IMR-90 (cell line): ENCODE measurements around the gene UST. TPM values are rescaled to one million over a fixed set of nuclear protein-coding genes. Genes with fewer than 3 reads are reported as not detected.
A peak's percentile ranks its signal among the peaks of the same experiment; 100 is the strongest.

Experiments used
- ATAC-seq: fragments of 200-7000 bp; cut with Tn5 transposase; 2 replicates; pipeline ENCODE4 v1.9.1; 2020; ENCODE audit warnings: low read depth, mild to moderate bottlenecking, moderate library complexity
- BruUV-seq: library from RNA; stranded (reverse); fragments of 400-500 nt; replicated peaks from 2 replicates; lab custom pipeline; 2021; lab: Mats Ljungman, UMichigan
- CTCF ChIA-PET: fragments of 300-600 bp; formaldehyde crosslinking; extraction: SDS; loops from one replicate; lab custom pipeline; 2021; ENCODE audit warnings: antibody characterized with exemption; lab: Yijun Ruan, JAX
- POLR2A ChIA-PET: fragments of 300-600 bp; sonication (Branson Sonifier 250); formaldehyde crosslinking; loops from one replicate; lab custom pipeline; 2022; ENCODE audit warnings: antibody characterized with exemption; ENCODE audit not compliant: unreplicated experiment; lab: Charles Lee
- DNase-seq: peaks from one replicate; pipeline ENCODE4 v3.0.0; 2013
- H2AFZ ChIP-seq: replicated peaks from 2 replicates; pipeline ENCODE3; 2013; ENCODE audit warnings: low read length, mild to moderate bottlenecking; ENCODE audit not compliant: poor library complexity
- H2AK5ac ChIP-seq: 2 replicates; pipeline ENCODE4 v1.6.1; 2013; ENCODE audit warnings: low read depth, low read length, inconsistent platforms
- H2AK9ac ChIP-seq: replicated peaks from 2 replicates; pipeline ENCODE3; 2013; ENCODE audit warnings: mild to moderate bottlenecking, low read depth, low read length, moderate library complexity; ENCODE audit not compliant: poor library complexity
- H2BK120ac ChIP-seq: 2 replicates; pipeline ENCODE4 v1.6.1; 2013; ENCODE audit warnings: low read depth, low read length, inconsistent platforms
- H2BK15ac ChIP-seq: 3 replicates; pipeline ENCODE4 v1.6.1; 2013; ENCODE audit warnings: low read depth, low read length, inconsistent platforms
- H2BK20ac ChIP-seq: 2 replicates; pipeline ENCODE4 v1.6.1; 2013; ENCODE audit warnings: low read depth, mild to moderate bottlenecking, inconsistent platforms, low read length, moderate library complexity
- H2BK5ac ChIP-seq: 2 replicates; pipeline ENCODE4 v1.6.1; 2013; ENCODE audit warnings: mild to moderate bottlenecking, low read depth, low read length, inconsistent platforms; ENCODE audit not compliant: poor library complexity, severe bottlenecking
- H3K14ac ChIP-seq: replicated peaks from 2 replicates; pipeline ENCODE4 v1.6.1; 2013; ENCODE audit warnings: low read depth, low read length, inconsistent platforms
- H3K18ac ChIP-seq: 2 replicates; pipeline ENCODE4 v1.6.1; 2013; ENCODE audit warnings: low read depth, low read length, control low read depth
- H3K23ac ChIP-seq: 2 replicates; pipeline ENCODE4 v1.6.1; 2013; ENCODE audit warnings: low read depth, low read length, inconsistent platforms
- H3K27ac ChIP-seq: 2 replicates; pipeline ENCODE4 v1.5.1; 2013; ENCODE audit warnings: mild to moderate bottlenecking, control low read depth, low read length; ENCODE audit not compliant: insufficient read depth
- H3K27me3 ChIP-seq: 2 replicates; pipeline ENCODE4 v1.6.1; 2013; ENCODE audit warnings: low read length; ENCODE audit not compliant: control insufficient read depth, insufficient read depth
- H3K36me3 ChIP-seq: 2 replicates; pipeline ENCODE4 v1.6.1; 2013; ENCODE audit warnings: low read length, mixed read lengths; ENCODE audit not compliant: control insufficient read depth, insufficient read depth
- H3K4ac ChIP-seq: 2 replicates; pipeline ENCODE4 v1.6.1; 2013; ENCODE audit warnings: low read depth, low read length, inconsistent platforms
- H3K4me1 ChIP-seq: 2 replicates; pipeline ENCODE4 v1.6.1; 2013; ENCODE audit warnings: low read length, mixed read lengths; ENCODE audit not compliant: control insufficient read depth, insufficient read depth
- H3K4me2 ChIP-seq: 2 replicates; pipeline ENCODE4 v1.6.1; 2013; ENCODE audit warnings: low read depth, mild to moderate bottlenecking, control low read depth, low read length, moderate library complexity
- H3K4me3 ChIP-seq: 2 replicates; pipeline ENCODE4 v1.5.1; 2013; ENCODE audit warnings: low read depth, mild to moderate bottlenecking, control low read depth, low read length, moderate library complexity; ENCODE audit not compliant: insufficient read depth
- H3K56ac ChIP-seq: 2 replicates; pipeline ENCODE4 v1.6.1; 2013; ENCODE audit warnings: low read length, inconsistent platforms; ENCODE audit not compliant: insufficient read depth; ENCODE audit errors: extremely low read depth
- H3K79me1 ChIP-seq, 2 experiments: 2 replicates each; pipeline ENCODE4 v1.6.1; 2013; ENCODE audit warnings: low read length in 2 of 2, inconsistent platforms in 1 of 2, low read depth in 1 of 2
- H3K9ac ChIP-seq: 2 replicates; pipeline ENCODE4 v1.6.1; 2013; ENCODE audit warnings: low read depth, low read length, control low read depth
- H3K9me1 ChIP-seq: 2 replicates; pipeline ENCODE4 v1.6.1; 2013; ENCODE audit warnings: low read length, inconsistent platforms; ENCODE audit not compliant: insufficient read depth
- H3K9me3 ChIP-seq: 2 replicates; pipeline ENCODE4 v1.6.1; 2013; ENCODE audit warnings: low read length; ENCODE audit not compliant: control insufficient read depth, insufficient read depth
- H4K20me1 ChIP-seq: 2 replicates; pipeline ENCODE4 v1.6.1; 2013; ENCODE audit warnings: low read length, inconsistent platforms; ENCODE audit not compliant: insufficient read depth
- H4K5ac ChIP-seq: 2 replicates; pipeline ENCODE4 v1.6.1; 2013; ENCODE audit warnings: mild to moderate bottlenecking, low read depth, low read length, control low read depth
- H4K8ac ChIP-seq, 2 experiments: 2 replicates each; pipeline ENCODE4 v1.6.1; 2013; ENCODE audit warnings: low read depth in 2 of 2, low read length in 2 of 2, control low read depth in 1 of 2, inconsistent platforms in 1 of 2
- H4K91ac ChIP-seq: 2 replicates; pipeline ENCODE4 v1.6.1; 2013; ENCODE audit warnings: low read depth, low read length, inconsistent platforms; ENCODE audit not compliant: insufficient read depth
- BHLHE40 ChIP-seq: fragments of 150-350 bp; IDR thresholded peaks from 2 replicates; pipeline ENCODE4 v1.6.1; 2016; ENCODE audit warnings: mild to moderate bottlenecking, low read depth, low read length
- CTCF ChIP-seq: conservative IDR thresholded peaks from 2 replicates; pipeline ENCODE4 v1.5.1; 2012; ENCODE audit warnings: mild to moderate bottlenecking, low read depth, low read length, improper control_type of control experiment
- ELK1 ChIP-seq: fragments of 150-350 bp; IDR thresholded peaks from 2 replicates; pipeline ENCODE4 v1.6.1; 2016; ENCODE audit warnings: low read depth, mild to moderate bottlenecking, low read length, moderate library complexity, borderline replicate concordance
- FOS ChIP-seq: fragments of 150-350 bp; IDR thresholded peaks from 2 replicates; pipeline ENCODE4 v1.6.1; 2016; ENCODE audit warnings: low read depth, low read length
- MAFK ChIP-seq: IDR thresholded peaks from 2 replicates; pipeline ENCODE4 v1.6.1; 2012; ENCODE audit warnings: low read depth, low read length, improper control_type of control experiment
- MAZ ChIP-seq: IDR thresholded peaks from 2 replicates; pipeline ENCODE4 v1.6.1; 2012; ENCODE audit warnings: low read depth, mild to moderate bottlenecking, low read length, improper control_type of control experiment, moderate library complexity, borderline replicate concordance
- POLR2A ChIP-seq: IDR thresholded peaks from 2 replicates; pipeline ENCODE4 v1.6.1; 2012; ENCODE audit warnings: mild to moderate bottlenecking, low read depth, low read length
- RCOR1 ChIP-seq: IDR thresholded peaks from 2 replicates; pipeline ENCODE4 v1.6.1; 2012; ENCODE audit warnings: mild to moderate bottlenecking, low read length, improper control_type of control experiment; ENCODE audit not compliant: insufficient replicate concordance
- RFX5 ChIP-seq: IDR thresholded peaks from 2 replicates; pipeline ENCODE4 v1.8.0; 2012; ENCODE audit warnings: low read depth, mild to moderate bottlenecking, low read length, moderate library complexity
- SMC3 ChIP-seq: fragments of 150-350 bp; IDR thresholded peaks from 2 replicates; pipeline ENCODE4 v1.6.1; 2016; ENCODE audit warnings: low read depth, mild to moderate bottlenecking, antibody characterized with exemption, low read length, moderate library complexity
- WGBS, 2 experiments: methylation state at CpG; one replicate each; pipeline versions ENCODE4 v1.1.5 to v1.1.7; 2013; ENCODE audit warnings: missing lambda C conversion rate in 2 of 2; ENCODE audit not compliant: insufficient read length in 1 of 2; ENCODE audit errors: extremely low coverage in 2 of 2; 5-methylcytosine and 5-hydroxymethylcytosine counted together
- dilution Hi-C: fragments of 300-500 bp; cut with HindIII; formaldehyde crosslinking; loops from one replicate; pipeline ENCODE4 v1.14.3; 2018; ENCODE audit warnings: low sequenced_read_pairs; ENCODE audit not compliant: unreplicated experiment
- in situ Hi-C: fragments of 300-500 bp; cut with MboI; formaldehyde crosslinking; loops from 3 replicates; pipeline ENCODE4 v1.14.3; 2019; ENCODE audit warnings: low sequenced_read_pairs, inconsistent platforms, mixed read lengths
- intact Hi-C: fragments of 100-400 bp; cut with micrococcal nuclease; formaldehyde crosslinking; loops from 2 replicates; pipeline ENCODE4 v1.10.0; 2022
- polyA plus RNA-seq, 3 experiments: library from polyadenylated mRNA; depleted of rRNA; stranded (reverse); fragments of >200 nt; gene quantifications; 2 replicates each; pipeline ENCODE4 v1.2.3, GENCODE V29; 2012; ENCODE audit warnings: low replicate concordance in 1 of 3
- total RNA-seq: library from RNA; depleted of rRNA; stranded (reverse); fragments of >200 nt; gene quantifications from 2 replicates; pipeline ENCODE4 v1.2.3, GENCODE V29; 2012

Gene UST
- total and polyA plus RNA-seq, 2 of the 4 experiments (the other 2 are of a cell fraction), result 7.7 to 13.8 TPM

- no peak overlapping the region for H2BK15ac ChIP-seq
- no peak overlapping the region for H3K14ac ChIP-seq
- H2AK5ac ChIP-seq, result no peak overlapping the region
- H2BK5ac ChIP-seq, result peak overlapping the region; percentile 27
- peak overlapping the region; percentile 80; the same call in 1 of the 2 replicates for H3K27ac ChIP-seq
- no peak for TF ChIP-seq BHLHE40
- no peak for TF ChIP-seq MAFK
- TF ChIP-seq MAZ, result no peak
- no peak for TF ChIP-seq POLR2A
- no peak for TF ChIP-seq ELK1
- TF ChIP-seq RFX5, result no peak
- TF ChIP-seq SMC3, result no peak
- TF ChIP-seq FOS, result no peak
- TF ChIP-seq RCOR1, result no peak
- no peak for TF ChIP-seq CTCF
- no peak overlapping the region for H3K56ac ChIP-seq
- CTCF ChIA-PET, result interaction anchor here (0.7 kb wide), 4 partner anchors 183 to 244 kb away, joined by 3 to 6 read pairs (median 4); no protein-coding TSS in a partner anchor
- H3K4ac ChIP-seq, result peak overlapping the region; percentile 32; the same call in 1 of the 2 replicates
- no peaks in the 10 kb centered on the region for H3K27me3 ChIP-seq
- peaks cover 32% of the 10 kb centered on the region for H4K20me1 ChIP-seq
- no TSS peak for BruUV-seq
- H3K23ac ChIP-seq, result no peak overlapping the region
- peak; percentile 22 for DNase-seq
- POLR2A ChIA-PET, result interaction anchor here (1.1 kb wide), 1 partner anchor 10 kb away, joined by 8 read pairs; no protein-coding TSS in a partner anchor
- H2BK20ac ChIP-seq, result no peak overlapping the region
- ATAC-seq, result peak; percentile 16
- dilution Hi-C loops, result no loop called here
- H3K9ac ChIP-seq, result peak overlapping the region; percentile 40
- no peaks in the 10 kb centered on the region for H3K9me3 ChIP-seq
- peak overlapping the region; percentile 59 for H2AK9ac ChIP-seq
- peaks cover 10% of the 10 kb centered on the region for H3K4me1 ChIP-seq
- peaks cover 31 to 42% of the 10 kb centered on the region in 2 experiments for H3K79me1 ChIP-seq
- peak overlapping the region; percentile 37 for H3K18ac ChIP-seq
- WGBS, 2 experiments, result 48% methylated on average over 3 of the region's 8 CpGs; no CpG with 5 or more reads in 1 of the 2 experiments
- H3K4me3 ChIP-seq, result 0 out of 2 replicates have a peak overlapping the region, but pooled peaks have one; percentile 5
- intact Hi-C loops, result no loop called here
- H4K8ac ChIP-seq, result peak overlapping the region in 1 of 2 experiments; percentile 11; a peak in 1 of 4 replicates
- in situ Hi-C loops, result no loop called here
- H4K5ac ChIP-seq, result 0 out of 2 replicates have a peak overlapping the region, but pooled peaks have one; percentile 0
- H3K9me1 ChIP-seq, result peaks cover 11% of the 10 kb centered on the region
- H3K36me3 ChIP-seq, result no peaks in the 10 kb centered on the region
- peak overlapping the region; percentile 43; the same call in 1 of the 2 replicates for H2BK120ac ChIP-seq
- no peak overlapping the region; the same call in 1 of the 2 replicates for H4K91ac ChIP-seq
- H3K4me2 ChIP-seq, result peak overlapping the region; percentile 83
- H2AFZ ChIP-seq, result peak overlapping the region; percentile 7
Measured at GRCh38 chr6:148761527-148762011, 14.7 kb downstream of the UST start.
